Adipose tissue (tissue), 3 donors: ENCODE data around the gene PI4KB. TPM values are rescaled to one million over a fixed set of nuclear protein-coding genes. Genes with fewer than 3 reads are reported as not detected.
A peak's percentile ranks its signal among the peaks of the same experiment; 100 is the strongest.
"Not testable (repeated sequence)": the region's sequence is repeated elsewhere in the genome, so short reads cannot be mapped to it uniquely, and the experiment has no call there.

Experiments
- H3K27ac ChIP-seq: one replicate; pipeline ENCODE4 v1.5.1; 2013; ENCODE audit warnings: low read depth, low read length
- WGBS, 3 donors: extraction: QIAGEN DNeasy Blood & Tissue Kit; methylation state at CpG; one replicate each; pipeline ENCODE4 v1.1.7; 2013; 5-methylcytosine and 5-hydroxymethylcytosine counted together
- polyA plus RNA-seq, 3 donors: library from polyadenylated mRNA; stranded (reverse); fragments of 200-250 nt; gene quantifications; one replicate each; pipeline ENCODE4 v1.2.3, GENCODE V29; 2013
- donor health status: healthy with polysubstance abuse.
- donor health status: Bipolar disorder and iron deficiency.
- donor health status: healthy.

Gene PI4KB
- polyA plus RNA-seq: 10 to 100 TPM; 24.5 to 55.2 (median 46.7) TPM

GRCh38 chr1:151327223-151327902, at the start of gene PI4KB:
Gene PI4KB, minus strand, starts transcription at chr1:151327416. Its CDS starts 10,935 bp downstream, at chr1:151316481.
- H3K27ac ChIP-seq: peak within 1 kb of the TSS; percentile 89
- WGBS, 3 donors: 0 to 1% (median 0%) methylated on average over 33 to 40 of the region's 40 CpGs

- no peak overlapping the region for H3K27ac ChIP-seq
- WGBS, 3 donors: 88 to 95% (median 92%) methylated on average over 14 of the region's 14 CpGs
These were observed 46.0 kb upstream of the PI4KB start for GRCh38 chr1:151373196-151373595.

DNA sequence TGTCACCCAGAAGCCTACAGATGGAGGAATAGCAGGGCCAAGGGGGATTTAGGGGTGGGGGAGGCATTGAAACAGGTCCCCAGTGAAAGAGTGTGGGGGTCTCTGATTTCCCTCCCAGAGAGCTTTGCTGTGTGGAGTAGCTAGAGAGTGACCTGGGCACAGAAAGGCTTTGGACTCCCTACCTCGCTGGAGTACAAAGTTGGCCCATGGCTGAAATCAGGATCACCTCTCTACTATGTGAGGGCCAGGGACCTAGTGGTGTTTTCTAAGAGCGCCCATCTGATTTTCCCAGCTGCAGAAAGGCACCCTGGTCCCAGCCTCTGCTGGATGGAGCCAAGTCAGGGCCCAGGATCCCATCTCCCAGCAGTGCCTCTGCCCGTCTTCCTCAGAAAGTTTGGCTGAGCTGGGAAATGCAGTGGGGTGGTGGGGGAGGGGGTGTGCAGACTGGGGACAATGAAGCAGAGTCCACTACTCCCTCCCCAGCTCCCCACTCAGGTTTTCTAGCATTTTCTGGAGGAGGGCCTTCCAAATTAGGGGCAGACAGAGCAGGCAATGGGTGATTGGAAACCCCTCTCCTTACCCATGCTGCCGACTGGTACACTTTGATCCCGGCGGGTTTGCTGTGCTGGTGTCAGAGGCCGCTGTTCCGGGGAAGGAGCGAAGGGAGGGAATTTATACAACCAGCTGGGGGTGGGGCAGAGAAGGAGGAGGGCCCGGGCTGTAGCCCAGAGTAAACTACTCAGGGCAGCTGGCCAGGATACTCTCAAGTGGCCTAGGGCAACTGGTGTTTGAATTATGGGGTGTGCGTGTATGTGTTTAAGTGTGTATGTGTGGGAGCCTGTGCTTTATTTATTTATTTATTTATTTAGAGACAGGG, 45.1 kb upstream of the PI4KB start, which contains the start of gene SELENBP1:
TSS of gene SELENBP1 (minus strand) at position 648 of the 877 bp plus-strand sequence. CDS start at position 584, 64 bp downstream.
- no peak within 1 kb of the TSS for H3K27ac ChIP-seq
- 9 to 44% (median 33%) methylated on average over 11 of the region's 11 CpGs for WGBS, 3 donors

GRCh38 chr1:151371370-151372057, 44.3 kb upstream of the PI4KB start:
- WGBS, 3 donors: 18 to 28% (median 26%) methylated on average over 9 of the region's 9 CpGs
- H3K27ac ChIP-seq: no peak overlapping the region

DNA sequence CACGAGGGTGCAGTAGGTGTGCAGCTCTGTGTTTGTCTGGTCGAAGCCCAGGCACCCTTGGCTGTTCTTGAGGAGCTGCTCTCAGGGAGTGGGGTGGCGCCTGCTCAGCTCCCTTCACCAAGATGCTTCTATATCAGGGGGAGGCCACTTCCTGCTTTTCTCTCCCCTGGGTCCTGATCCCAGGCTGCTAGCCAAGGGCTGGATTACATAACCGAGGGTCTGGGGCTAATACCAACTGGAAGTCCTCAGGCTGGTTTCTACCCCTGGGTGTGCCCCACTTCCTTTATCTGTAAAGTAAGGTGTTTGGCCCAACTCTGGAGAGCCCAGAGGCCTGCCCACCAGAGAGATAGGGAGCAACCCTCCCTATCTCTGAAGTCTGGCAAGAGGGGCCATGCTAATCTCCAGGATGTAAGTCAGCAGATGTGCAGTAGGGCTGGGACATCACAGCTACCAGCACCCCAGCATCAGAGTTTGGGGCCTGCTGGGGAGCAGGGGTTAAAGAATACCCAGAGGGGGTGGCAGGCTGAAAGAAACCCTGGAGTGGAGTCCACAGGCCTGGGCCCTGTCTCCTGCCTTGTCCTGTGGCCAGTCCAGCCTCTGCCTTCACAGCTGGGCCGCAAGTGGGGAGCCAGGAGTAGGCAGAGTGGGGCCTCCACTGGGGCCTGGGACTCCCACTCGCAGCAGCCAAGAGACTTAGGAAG, 43.1 kb upstream of the PI4KB start:
- H3K27ac ChIP-seq: no peak overlapping the region
- WGBS, 3 donors: 31 to 75% (median 37%) methylated on average over 6 of the region's 6 CpGs

GRCh38 chr1:151369621-151370048, 42.4 kb upstream of the PI4KB start:
- no peak overlapping the region for H3K27ac ChIP-seq
- WGBS, 3 donors: 58 to 86% (median 71%) methylated on average over 15 of the region's 15 CpGs

DNA sequence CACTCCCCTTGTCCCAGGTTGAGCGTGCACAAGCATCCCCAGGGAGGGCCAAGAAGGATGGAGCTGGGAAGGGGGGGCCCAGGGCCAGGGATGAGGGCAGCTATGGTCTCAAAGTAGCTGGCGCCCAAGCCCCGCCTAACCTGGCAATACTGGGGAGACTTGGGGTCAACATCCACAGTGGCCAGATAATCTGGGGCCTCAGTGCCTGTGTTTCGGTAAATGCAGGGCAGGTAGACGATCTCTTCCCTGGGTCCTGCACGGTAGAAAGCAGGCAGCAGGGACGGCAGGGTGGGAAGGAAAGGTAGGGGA, 42.0 kb upstream of the PI4KB start:
- 80 to 96% (median 82%) methylated on average over 7 of the region's 7 CpGs for WGBS, 3 donors
- H3K27ac ChIP-seq: no peak overlapping the region

- no peak overlapping the region for H3K27ac ChIP-seq
- WGBS, 3 donors: 80 to 91% (median 84%) methylated on average over 20 of the region's 20 CpGs
These were observed 41.4 kb upstream of the PI4KB start for GRCh38 chr1:151368393-151369301.

GRCh38 chr1:151367658-151368392, 40.6 kb upstream of the PI4KB start:
- H3K27ac ChIP-seq: no peak overlapping the region
- WGBS, 3 donors: 67 to 75% (median 72%) methylated on average over 8 of the region's 8 CpGs

DNA sequence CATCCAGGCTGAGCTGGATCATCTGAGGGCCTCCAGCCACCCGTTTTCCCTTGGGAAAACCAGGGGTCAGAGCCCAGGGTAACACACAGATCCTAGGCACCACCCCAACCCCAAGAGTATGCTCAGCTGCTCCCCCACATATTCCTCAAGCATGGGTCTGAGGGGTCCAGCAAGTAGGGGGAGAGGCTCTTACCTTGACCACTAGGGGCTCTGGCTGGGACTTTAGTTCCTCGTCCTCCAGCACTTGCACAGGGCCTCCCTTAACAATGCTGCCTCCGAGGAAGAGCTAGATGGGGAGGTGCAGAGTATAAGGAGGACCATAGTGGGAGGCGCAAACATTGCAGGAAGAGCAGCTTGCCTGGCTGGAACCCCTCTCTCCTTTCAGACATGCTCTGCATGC, 37.8 kb upstream of the PI4KB start:
- WGBS, 3 donors: 93 to 95% (median 93%) methylated on average over 4 of the region's 4 CpGs

DNA sequence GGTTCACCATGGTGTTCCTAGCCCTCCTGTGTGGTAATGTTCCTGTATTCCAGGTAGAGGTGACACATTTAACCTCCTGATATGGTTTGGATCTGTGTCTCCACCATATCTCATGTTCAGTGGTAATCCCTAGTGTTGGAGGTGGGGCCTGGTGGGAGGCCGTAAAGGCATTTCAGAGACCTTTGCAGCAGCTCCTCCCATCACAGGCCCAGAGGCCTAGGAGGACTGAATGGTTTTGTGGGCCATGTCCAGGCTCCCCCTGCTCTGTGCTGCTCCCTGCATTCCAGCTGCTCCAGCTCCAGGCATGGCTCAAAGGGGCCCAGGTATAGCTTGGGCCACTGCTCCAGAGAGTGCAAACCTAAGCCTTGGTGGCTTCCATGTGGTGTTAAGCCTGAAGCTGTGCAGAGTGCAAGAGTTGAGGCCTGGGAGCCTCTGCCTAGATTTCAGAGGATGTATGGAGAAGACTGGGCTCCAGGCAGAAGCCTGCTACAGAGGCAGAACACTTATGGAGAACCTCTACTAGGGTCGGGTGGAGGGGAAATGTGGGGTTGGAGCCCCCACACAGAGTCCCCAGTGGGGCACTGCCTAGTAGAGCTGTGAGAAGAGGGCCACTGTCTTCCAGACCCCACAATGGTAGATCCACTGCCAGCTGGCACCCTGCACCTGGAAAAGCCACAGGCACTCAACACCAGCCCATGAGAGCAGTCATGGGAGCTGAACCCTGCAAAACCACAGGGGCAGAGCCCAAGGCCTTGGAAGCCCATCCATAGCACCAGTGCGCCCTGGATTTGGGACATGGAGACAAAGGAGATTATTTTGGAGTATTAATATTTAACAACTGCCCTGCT, 35.3 kb upstream of the PI4KB start:
- WGBS, 3 donors: 96 to 98% (median 96%) methylated on average over 3 of the region's 3 CpGs
- no peak overlapping the region for H3K27ac ChIP-seq

More for the DNA sequence above, 37.8 kb upstream of the PI4KB start:
- H3K27ac ChIP-seq: no peak overlapping the region

DNA sequence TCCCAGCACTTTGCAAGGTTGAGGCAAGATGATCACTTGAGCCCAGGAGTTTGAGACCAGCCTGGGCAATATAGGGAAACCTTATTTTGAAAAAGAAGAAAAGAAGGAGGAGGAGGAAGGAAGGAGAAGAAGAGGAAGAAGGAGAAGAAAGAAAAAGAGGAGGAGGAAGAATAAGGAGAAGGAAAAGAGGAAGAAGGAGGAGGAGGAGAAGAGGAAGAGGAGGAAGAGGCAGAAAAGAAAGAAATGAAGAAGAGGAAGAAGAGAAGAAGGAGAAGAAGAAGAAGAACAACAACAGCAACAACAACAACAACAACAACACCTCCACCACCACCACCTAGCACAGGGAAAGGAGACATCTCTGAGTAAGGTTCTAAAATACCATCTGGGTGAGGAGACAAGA, 34.7 kb upstream of the PI4KB start:
- no peak overlapping the region for H3K27ac ChIP-seq

DNA sequence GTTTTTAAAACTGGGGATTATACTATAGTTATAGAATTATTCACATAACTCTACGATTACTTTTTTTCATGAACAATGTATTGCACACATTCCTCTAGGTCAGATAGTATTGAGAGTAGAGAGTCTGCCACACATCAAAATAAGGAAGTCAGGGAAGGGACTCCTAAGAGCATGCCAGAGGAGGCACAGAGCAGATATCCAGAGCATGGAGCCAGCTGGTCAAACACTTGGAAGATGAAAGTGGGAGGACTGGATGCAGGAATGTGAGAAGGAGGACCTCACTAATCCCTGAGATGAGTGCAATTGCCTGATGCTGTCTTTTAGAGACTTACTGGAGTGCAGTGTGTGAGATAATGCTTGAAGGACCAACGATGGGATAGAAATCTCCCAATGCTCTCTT, 29.5 kb upstream of the PI4KB start:
- WGBS, 3 donors: 44 to 56% (median 56%) methylated on average over 2 of the region's 2 CpGs
- H3K27ac ChIP-seq: no peak overlapping the region

- WGBS, 3 donors: 91 to 94% (median 92%) methylated on average over 6 of the region's 6 CpGs
- H3K27ac ChIP-seq: no peak overlapping the region
These were observed 25.0 kb upstream of the PI4KB start for GRCh38 chr1:151352021-151352718.

GRCh38 chr1:151350323-151350722, 23.1 kb upstream of the PI4KB start:
- not testable (repeated sequence) for H3K27ac ChIP-seq
- WGBS, 3 donors: 90 to 98% (median 93%) methylated on average over 9 of the region's 9 CpGs
